ENCODE results near the gene OR10G6.

DNA sequence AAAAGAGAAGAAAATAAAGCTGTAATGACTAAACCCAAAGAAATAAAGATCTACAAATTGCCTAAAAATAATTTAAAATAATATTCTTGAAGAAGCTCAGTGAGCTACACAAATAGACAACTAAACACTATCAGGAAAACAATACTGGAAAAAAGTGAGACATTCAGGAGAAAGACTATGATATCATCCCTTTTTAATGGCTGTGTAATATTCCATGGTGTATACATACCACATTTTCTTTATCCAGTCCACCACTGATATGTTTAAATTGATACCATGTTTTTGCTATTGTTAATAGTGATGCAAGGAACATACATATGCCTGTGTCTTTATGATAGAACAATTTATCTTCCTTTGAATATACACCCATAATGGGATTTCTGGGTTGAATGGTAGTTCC lies 38.2 kb downstream of the OR10G6 start:
- TF ChIP-seq, protein P1, sequence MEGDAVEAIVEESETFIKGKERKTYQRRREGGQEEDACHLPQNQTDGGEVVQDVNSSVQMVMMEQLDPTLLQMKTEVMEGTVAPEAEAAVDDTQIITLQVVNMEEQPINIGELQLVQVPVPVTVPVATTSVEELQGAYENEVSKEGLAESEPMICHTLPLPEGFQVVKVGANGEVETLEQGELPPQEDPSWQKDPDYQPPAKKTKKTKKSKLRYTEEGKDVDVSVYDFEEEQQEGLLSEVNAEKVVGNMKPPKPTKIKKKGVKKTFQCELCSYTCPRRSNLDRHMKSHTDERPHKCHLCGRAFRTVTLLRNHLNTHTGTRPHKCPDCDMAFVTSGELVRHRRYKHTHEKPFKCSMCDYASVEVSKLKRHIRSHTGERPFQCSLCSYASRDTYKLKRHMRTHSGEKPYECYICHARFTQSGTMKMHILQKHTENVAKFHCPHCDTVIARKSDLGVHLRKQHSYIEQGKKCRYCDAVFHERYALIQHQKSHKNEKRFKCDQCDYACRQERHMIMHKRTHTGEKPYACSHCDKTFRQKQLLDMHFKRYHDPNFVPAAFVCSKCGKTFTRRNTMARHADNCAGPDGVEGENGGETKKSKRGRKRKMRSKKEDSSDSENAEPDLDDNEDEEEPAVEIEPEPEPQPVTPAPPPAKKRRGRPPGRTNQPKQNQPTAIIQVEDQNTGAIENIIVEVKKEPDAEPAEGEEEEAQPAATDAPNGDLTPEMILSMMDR (IDR thresholded peaks at IDR 0.05 in 4 of 5, conservative IDR thresholded peaks at IDR 0.05 in 1 of 5), result no peak
- no peak for TF ChIP-seq POLR2A (IDR thresholded peaks at IDR 0.05)

Measured in gastrocnemius medialis (tissue), 4 donors.